GM23338 (cell line): ENCODE measurements around the gene SLC23A3.

Experiments
- EZH2 ChIP-seq: fragments of 200-600 bp; sonication (generic); IDR thresholded peaks from one replicate; pipeline ENCODE4 v1.8.0; 2017; ENCODE audit warnings: antibody characterized with exemption, mild to moderate bottlenecking, low read depth; ENCODE audit not compliant: unreplicated experiment
- POLR2AphosphoS5 ChIP-seq: IDR thresholded peaks from 2 replicates; pipeline ENCODE4 v1.6.1; 2016; ENCODE audit warnings: antibody characterized with exemption, low read depth
- STAT1 ChIP-seq: IDR thresholded peaks from one replicate; pipeline ENCODE4 v1.6.1; 2016; ENCODE audit warnings: antibody characterized with exemption; ENCODE audit not compliant: unreplicated experiment
- ZNF114 ChIP-seq: fragments of 250-450 bp; sonication (Bioruptor Pico); IDR thresholded peaks from 2 replicates; pipeline ENCODE4 v1.5.0; 2020; ENCODE audit warnings: mild to moderate bottlenecking, moderate library complexity
- TF ChIP-seq, protein P1 (sequence below), 2 experiments: fragments of 200-600 bp in 1 of 2; sonication (generic) in 1 of 2; conservative IDR thresholded peaks; 2 replicates each; pipeline versions ENCODE4 v1.5.1 to v1.6.1; 2016 to 2017; ENCODE audit warnings: antibody characterized with exemption in 2 of 2, low read depth in 2 of 2, mild to moderate bottlenecking in 2 of 2, moderate library complexity in 1 of 2
- TF ChIP-seq, protein P2 (sequence below): IDR thresholded peaks from one replicate; pipeline ENCODE4 v1.6.1; 2018; ENCODE audit warnings: antibody characterized with exemption; ENCODE audit not compliant: unreplicated experiment
- TF ChIP-seq, protein P3 (sequence below): IDR thresholded peaks from 2 replicates; pipeline ENCODE4 v1.6.1; 2016; ENCODE audit warnings: antibody characterized with exemption

DNA sequence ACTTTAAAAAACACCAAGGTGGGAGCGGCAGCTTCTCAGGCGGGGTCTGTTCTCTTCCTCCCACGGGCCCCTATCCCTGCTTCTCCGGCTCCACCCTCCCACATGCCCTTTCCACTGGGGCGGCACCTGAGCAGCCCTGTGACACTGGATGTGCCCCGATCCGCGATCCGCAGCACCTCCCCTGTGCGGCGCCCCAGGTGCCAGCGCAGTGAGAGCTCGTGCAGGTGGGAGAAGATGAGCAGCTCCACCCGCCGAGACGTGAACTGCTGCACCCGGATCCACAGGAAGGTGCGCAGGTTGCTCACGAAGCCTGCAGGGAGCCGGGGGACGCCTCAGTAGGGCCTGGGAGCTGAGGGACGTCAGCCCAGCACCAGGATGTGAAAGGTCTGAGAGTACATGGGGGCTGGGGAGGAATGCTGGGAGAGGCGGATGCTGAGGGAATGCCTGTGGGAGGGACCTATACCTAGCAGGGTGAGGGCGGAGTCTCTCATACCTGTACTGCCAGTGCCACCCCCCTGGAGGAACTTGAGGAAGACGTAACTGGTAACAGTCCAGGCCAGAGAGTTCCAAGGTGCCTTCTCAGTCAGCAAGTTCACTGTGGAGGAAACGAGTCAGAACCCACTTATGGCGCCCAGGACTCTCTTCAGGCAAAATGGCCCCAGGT, 46.2 kb upstream of the SLC23A3 start:
- TF ChIP-seq, protein P1, sequence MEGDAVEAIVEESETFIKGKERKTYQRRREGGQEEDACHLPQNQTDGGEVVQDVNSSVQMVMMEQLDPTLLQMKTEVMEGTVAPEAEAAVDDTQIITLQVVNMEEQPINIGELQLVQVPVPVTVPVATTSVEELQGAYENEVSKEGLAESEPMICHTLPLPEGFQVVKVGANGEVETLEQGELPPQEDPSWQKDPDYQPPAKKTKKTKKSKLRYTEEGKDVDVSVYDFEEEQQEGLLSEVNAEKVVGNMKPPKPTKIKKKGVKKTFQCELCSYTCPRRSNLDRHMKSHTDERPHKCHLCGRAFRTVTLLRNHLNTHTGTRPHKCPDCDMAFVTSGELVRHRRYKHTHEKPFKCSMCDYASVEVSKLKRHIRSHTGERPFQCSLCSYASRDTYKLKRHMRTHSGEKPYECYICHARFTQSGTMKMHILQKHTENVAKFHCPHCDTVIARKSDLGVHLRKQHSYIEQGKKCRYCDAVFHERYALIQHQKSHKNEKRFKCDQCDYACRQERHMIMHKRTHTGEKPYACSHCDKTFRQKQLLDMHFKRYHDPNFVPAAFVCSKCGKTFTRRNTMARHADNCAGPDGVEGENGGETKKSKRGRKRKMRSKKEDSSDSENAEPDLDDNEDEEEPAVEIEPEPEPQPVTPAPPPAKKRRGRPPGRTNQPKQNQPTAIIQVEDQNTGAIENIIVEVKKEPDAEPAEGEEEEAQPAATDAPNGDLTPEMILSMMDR (conservative IDR thresholded peaks at IDR 0.05; ENCODE audit: low read depth in 2 of 2), result no peak
- no peak for TF ChIP-seq EZH2
- TF ChIP-seq POLR2AphosphoS5, result no peak
- TF ChIP-seq, protein P2, sequence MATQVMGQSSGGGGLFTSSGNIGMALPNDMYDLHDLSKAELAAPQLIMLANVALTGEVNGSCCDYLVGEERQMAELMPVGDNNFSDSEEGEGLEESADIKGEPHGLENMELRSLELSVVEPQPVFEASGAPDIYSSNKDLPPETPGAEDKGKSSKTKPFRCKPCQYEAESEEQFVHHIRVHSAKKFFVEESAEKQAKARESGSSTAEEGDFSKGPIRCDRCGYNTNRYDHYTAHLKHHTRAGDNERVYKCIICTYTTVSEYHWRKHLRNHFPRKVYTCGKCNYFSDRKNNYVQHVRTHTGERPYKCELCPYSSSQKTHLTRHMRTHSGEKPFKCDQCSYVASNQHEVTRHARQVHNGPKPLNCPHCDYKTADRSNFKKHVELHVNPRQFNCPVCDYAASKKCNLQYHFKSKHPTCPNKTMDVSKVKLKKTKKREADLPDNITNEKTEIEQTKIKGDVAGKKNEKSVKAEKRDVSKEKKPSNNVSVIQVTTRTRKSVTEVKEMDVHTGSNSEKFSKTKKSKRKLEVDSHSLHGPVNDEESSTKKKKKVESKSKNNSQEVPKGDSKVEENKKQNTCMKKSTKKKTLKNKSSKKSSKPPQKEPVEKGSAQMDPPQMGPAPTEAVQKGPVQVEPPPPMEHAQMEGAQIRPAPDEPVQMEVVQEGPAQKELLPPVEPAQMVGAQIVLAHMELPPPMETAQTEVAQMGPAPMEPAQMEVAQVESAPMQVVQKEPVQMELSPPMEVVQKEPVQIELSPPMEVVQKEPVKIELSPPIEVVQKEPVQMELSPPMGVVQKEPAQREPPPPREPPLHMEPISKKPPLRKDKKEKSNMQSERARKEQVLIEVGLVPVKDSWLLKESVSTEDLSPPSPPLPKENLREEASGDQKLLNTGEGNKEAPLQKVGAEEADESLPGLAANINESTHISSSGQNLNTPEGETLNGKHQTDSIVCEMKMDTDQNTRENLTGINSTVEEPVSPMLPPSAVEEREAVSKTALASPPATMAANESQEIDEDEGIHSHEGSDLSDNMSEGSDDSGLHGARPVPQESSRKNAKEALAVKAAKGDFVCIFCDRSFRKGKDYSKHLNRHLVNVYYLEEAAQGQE, result no peak
- no peak for TF ChIP-seq ZNF114 (CRISPR knock-in tag)
- no peak for TF ChIP-seq STAT1
- TF ChIP-seq, protein P3, sequence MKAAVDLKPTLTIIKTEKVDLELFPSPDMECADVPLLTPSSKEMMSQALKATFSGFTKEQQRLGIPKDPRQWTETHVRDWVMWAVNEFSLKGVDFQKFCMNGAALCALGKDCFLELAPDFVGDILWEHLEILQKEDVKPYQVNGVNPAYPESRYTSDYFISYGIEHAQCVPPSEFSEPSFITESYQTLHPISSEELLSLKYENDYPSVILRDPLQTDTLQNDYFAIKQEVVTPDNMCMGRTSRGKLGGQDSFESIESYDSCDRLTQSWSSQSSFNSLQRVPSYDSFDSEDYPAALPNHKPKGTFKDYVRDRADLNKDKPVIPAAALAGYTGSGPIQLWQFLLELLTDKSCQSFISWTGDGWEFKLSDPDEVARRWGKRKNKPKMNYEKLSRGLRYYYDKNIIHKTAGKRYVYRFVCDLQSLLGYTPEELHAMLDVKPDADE, result no peak
